Glomerular endothelial cell (primary cell): ENCODE measurements around the gene RNLS. TPM values are rescaled to one million over a fixed set of nuclear protein-coding genes. Genes with fewer than 3 reads are reported as not detected.

Experiments used
- DNase-seq: peaks from one replicate; pipeline ENCODE4 v3.0.0-alpha.2; 2011; ENCODE audit warnings: low read depth, low spot score; ENCODE audit errors: extremely low read depth
- total RNA-seq: library from RNA; depleted of rRNA; stranded (reverse); fragments of >200 nt; gene quantifications from 2 replicates; pipeline ENCODE4 v1.2.3, GENCODE V29; 2015

Gene RNLS
- total RNA-seq, 1 donor from 2014 or later, result 1.5 TPM

DNA sequence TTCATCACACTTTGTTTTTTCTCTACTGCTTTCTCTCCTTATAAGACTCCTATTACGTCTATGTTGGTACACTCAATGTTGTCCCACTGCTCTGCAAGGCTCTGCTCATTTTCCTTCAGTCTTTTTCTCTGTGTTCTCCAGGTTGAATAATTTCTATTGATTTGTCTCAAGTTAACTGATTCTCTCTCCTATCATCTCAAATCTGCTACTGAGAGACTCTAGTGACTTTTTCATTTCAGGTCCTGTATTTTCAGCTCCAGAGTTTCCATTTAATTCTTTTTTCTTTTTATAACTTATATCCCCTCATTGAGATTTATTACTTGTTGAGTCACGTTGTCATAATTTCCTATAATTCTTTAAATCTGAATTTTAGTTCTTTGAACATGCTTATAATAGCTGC lies 100.9 kb downstream of the RNLS start:
- DNase-seq, result no peak

DNA sequence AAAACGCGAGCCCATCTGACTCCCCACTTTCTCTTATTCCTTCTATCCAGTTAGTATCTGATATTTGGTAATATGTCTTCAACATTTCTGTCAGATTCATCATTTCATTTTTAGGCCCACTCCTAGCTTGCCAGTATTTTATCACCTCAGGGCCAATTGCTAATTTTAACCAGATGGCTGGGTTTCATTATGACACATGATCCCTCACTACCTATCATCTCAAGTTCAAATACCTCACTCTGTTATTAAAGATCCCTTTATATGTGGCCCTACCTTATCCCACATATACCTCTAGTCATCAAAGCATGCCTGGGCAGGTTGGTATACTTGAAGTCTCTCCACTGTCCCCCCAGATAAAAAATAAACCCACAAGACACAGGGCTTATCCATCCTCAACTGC lies 104.9 kb downstream of the RNLS start:
- no peak for DNase-seq

DNA sequence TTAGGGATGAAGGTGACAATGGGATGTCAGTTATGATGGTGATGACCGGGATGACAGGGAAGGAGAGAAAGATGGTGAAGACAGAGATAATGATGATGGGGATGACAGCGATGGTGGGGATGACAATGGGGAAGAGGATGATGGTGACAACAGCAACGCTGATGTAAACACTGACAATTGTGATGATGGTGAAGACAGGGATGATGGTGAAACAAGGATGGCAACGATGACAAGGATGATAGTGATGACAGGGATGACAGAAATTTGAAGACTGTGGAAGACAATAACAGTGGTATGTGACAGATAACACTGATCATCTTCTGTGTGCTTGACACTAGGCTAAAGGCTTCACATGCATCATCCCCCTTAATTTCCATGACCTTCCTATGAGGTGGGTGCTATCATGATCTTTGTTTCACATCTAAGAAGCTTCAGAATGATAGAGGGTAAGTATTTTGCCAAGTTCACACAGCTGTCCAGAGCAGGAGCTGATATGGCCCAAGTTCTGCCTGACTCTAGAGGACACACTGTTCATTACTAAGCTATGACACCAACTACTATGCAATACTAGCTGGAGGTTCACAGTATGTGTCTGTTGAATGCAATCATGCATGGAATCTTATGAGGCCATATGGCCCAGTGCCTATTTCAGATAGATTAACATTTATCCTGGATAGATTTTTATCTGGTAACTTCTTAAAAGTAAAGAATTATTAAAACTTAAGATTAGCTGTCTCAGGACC lies 105.6 kb downstream of the RNLS start:
- no peak for DNase-seq

DNA sequence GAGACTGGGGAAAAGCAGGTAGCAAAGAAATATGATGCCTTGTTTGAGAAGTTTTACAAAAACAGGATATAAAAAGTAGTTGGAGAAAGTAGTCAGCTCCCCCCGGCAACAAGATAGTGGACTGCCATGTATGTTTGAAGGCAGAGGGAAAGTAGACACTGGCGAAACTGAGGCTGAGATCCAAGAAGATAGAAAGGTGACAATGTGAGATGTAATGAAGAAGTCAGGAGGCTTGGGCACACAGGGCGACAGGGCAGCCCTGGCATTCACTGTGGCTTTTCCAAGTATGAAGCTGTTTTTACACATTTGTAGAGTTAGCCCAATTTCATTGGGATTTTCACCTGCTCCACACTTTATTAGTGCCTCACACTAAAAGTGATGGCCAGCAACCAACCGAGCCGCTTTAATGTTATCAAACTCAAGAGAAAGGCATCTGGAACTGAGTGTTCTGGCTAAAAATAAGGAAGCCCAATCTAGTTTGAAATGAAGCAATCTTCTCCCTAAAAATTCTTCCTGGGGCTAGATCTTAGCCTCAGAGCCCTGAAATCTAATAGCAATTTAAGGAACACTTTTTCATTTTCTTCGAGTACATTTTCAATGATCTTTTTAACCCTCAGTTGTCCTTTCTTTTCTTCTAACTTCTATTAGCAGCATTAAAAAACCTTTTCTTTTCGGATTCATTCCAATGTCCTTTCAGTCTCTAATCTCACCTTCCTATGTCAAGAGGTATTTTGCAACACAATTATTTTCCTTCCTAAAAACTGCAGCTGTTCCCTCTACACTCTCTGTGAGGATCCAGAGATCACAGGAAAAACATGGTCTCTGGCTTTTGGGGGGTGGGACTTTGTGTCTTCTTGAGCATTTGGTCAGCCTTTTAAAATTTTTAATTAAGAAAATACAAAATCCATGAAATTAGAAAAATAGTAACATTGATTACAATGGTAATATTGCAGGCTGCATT lies 108.0 kb downstream of the RNLS start:
- no peak for DNase-seq

DNA sequence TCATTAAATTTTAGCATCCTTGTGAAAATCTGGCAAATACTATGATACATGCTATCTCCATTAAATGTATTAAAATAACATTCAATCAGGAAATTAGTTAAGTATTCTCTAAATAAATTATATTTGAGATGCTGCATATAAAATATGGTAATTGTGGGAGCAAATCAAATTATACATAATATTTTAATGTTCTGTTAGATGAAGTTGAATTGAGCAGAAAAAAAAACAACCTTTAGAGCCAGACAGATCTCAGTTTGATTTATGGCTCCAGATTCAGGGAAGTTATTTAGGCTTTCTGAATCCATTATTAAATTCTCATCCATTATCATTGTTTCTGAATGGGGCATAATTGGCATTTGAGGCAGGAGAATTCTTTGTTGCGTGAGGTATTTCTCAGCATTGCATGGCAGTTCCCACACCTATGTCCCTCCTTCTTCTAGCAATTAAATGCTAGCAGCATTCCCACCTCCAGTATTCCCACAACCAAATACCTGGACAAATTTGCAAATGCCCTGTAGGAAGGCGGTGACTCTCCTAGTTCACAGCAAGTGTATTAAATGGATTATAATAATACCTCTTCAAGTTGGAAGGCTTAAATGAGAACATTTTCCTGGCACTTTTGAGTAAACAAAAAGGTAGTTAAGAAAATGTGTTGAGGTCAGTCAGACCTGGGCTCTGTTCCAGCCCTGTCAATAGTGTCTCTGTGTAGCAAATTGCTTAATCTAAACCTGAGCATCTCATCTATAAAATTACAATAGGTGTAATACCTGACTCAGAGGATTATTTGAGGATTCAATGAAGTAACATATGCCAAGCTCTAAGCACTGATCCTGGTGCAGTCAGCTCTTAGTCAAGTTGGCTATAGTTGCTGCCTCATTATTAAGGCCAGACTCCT lies 108.9 kb downstream of the RNLS start:
- no peak for DNase-seq

DNA sequence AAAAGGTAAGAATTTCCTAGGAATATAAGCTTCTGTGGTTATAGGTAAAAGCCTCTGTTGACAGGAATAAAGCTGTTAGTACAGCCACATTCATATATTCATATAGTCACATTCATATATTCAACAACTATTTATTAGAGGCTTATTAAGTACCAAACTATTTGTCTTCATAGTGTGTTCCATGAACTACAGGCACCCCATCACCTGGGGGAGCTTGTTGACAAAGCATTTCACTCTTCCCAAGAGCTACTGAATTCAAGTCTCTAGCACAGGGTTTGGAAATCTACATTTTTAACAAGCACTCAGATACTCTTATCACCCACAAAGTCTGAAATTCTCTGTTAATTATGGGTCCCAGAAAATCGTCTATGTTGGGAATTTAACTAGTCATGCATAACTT lies 110.6 kb downstream of the RNLS start:
- no peak for DNase-seq

DNA sequence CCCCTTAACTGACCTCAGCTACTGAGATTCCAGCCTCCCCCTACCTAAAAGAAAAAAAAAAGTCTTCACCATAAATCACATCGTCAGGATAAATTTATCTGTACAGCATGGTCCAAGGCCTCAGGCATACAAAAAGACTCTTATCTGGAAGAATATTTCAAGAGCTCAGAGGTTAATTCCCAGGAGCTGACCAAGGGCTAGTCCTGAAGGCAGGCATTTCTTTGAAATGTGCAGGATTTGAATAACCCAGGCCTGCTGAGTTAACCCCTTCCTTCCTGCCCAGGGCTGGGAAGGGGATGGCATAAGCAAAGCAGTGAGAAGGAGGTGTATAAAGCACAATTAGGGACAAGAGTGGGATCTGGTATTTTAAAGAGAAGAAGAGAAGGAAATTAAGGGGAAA lies 111.2 kb downstream of the RNLS start:
- DNase-seq, result no peak

DNA sequence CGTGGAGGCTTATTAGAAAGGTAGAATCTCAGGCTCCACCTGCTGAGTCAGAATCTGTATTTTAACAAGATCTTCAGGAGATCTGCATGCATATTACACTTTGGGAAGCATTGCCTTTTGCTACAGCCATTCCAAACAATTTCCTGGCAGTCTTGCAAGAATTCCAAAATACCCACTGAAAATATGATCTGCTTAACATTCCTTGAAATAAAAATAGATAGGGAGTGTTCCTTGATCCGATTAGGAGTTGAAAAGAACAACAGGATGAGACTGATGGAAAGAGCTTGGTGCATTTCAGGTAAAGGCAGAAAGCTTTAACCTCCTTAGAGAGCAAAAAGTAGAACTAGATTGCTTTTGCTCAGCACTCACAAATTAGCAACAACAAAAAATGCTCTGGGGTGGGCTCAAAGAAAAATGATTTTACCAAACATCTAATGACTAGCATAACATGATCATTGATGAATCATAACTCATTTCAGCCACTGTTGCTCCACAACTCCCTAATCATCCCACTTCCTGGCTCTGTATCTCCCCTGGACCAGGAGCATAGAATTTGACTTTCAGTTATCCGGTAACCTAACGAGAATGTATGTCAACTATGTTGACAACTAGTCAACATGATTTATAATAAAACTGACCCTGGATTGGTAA lies 115.2 kb downstream of the RNLS start:
- DNase-seq, result no peak

DNA sequence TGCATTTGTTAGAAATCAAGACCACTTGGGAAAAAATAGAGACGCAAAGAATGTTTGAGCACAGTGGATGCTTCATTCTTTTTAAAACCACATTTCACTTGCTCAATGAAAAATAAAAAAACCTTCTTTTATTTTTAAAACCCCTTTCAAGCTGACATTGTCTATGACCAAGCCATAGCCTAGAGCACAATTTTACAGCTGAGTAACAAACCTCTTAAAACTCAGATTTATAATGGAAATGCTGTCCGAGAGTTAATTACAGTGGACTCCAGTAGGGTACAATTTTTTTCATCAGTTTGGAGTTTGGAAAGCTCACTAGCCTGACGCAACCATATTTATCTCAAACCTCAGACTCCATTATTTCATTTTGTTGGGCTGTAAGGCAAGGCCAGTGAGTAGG lies 116.3 kb downstream of the RNLS start:
- no peak for DNase-seq

DNA sequence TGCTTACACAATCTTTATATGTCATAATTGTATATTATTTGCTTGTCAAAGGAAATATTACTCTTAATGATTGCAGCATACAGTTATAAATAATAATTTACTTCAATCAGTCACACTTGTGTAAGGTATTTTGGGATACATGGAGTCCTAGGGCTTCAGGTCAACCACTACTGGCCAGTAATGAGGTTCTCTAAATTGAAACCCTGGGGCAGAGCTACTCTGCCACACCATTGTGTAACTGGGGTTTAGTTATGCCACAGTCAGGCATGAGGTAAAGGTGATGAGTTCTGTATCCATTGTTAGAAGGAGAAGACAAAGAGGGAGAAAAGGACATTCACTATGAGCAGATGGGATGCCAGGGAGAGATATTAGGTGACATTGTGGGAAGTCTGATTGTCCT lies 117.4 kb downstream of the RNLS start:
- DNase-seq, result no peak

DNA sequence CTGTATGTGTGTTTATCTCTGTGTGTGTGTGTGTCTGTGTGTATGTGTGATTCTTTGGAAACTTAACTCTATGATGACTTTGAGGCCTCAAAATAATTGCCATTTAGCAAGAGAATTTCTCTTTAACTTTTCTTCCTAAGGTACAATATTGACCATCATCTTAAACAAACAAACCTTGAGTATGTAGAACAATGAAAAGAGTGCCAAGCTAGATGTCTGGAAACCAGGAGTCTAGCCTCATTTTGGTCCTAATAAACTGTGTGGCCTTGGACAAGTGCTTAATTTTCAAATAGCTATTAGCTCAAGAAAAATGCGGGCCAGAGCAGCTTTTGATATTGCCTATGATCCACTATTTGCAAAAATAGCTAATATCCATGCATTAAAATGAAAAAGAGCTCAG lies 119.3 kb downstream of the RNLS start:
- DNase-seq, result no peak

DNA sequence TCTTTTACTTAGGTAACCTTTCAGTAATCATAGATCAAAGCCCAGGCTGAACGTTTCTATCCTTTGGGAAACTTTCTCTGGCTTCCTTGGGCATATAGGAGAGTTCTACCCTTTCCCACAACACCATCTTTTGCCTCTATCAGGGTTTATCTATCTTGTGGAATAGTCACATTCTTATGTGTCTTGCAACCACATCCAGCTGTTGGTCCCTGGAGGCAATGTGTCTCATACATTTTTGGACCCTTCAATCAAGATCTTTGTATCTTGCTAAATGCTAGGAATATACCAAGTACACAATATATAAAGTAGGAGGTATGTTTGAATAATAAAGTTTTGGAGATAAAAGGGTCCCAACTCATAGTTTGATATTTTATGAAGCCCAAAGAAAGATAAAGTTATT lies 121.7 kb downstream of the RNLS start:
- no peak for DNase-seq

DNA sequence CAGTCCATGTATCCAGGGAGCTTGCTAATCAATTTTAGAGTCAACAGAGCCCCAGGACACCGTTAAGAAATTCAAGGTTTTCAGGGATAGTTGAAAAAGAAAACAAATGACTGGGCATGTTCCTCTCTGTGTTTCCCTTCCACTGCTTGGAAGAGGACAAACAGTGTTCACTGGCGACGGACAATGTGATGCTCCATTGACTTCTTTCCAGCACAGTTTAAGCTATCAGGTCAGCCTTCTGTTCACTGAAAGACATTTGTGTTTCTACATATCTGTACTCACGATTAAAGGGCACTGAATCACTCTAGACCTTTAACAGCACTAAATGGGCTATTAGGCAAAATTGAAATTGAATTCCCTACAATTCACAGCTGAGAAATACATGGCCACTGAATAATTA lies 123.6 kb downstream of the RNLS start:
- DNase-seq, result no peak

DNA sequence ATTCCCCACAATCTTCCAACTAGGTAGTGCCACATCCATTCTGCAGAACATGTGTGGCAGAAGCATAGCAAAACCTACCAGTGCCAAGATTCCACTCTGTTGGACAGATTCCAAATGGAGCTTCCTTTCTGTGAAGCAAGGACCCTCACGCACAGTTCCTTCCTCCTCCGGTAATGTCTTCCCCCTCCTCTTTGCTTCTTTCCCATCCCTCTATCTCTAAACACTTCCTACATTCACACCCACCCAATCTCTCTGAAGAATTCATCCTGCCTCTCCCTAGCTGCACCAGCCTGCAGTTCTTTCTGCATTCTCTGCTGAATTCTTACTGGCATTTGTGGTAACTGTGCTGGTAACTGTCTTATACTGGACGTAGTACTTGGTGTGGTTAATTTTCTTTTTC lies 124.9 kb downstream of the RNLS start:
- no peak for DNase-seq

DNA sequence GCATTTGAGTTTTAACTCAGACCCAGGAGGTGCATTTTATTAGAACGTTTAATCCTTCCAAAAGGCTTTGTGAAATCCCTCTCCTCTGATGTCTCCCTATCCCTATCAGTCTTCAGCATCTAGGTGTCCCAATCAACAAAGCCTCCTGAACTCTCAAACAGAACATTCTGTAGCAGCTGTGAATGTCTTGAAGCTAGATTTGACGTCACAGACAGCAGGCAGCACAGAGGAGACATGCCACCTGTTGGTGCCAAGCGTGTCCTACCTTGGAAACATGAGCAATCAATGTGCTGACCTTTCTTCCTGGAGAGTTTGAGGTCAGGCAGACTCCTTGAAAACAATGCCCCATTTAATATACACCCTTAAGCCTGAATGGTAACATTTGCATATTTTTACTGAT lies 125.5 kb downstream of the RNLS start:
- no peak for DNase-seq

DNA sequence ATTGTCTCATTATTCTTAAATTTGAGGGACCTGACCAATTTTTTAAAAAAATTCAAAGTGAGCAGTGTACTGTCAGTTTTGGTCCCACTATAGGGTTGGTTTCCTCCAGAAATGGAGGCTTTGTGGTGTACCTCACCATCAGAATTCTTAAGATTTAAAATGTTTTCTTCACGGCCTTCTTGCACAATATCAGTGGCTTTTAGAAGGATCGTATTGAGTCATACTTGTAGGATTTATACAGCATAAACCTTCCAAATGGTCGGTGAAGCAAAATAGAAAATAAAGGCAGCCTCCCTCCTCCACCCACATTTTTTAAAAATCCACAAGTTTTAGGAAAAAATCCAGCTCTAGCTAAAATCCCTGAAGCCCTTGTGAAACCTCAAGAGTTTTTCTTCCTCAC lies 126.4 kb downstream of the RNLS start:
- no peak for DNase-seq

DNA sequence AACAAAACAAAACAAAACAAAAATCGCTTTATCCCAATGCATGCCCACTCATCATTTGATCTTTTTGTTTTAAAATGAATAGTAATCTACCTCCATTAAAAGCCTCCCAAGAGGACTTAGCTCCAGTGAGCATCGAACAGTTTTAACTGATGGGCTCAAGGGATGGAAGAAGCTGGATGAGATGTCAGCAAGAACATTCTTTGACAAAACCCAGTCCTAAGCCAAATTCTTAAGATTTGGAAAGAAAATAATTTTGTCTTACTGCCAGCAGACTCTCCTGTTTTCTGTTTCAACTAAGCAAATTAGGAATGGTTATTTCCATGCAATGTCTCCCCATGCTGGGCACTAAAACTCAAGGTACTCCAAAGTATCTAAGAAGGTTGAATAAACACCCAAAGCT lies 127.3 kb downstream of the RNLS start:
- DNase-seq, result no peak

DNA sequence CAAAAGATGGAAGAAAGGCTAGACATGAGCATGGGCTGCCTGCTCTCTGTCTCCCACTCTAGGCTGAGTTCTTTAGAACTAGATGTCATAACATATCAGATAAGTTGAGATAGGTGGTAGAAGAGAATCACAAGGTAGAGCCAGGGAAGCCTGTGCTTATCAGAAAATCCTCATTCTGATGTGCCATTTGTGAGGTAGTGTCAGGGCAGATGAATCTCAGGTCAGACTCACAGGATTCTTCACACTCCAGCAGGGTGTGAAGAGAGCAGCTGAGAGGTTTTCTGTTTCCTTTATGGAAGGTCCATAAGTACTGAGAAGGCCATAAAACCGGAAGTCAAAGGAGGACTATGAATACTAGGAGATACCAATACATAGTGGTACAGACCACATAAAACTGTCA lies 132.9 kb downstream of the RNLS start:
- no peak for DNase-seq

DNA sequence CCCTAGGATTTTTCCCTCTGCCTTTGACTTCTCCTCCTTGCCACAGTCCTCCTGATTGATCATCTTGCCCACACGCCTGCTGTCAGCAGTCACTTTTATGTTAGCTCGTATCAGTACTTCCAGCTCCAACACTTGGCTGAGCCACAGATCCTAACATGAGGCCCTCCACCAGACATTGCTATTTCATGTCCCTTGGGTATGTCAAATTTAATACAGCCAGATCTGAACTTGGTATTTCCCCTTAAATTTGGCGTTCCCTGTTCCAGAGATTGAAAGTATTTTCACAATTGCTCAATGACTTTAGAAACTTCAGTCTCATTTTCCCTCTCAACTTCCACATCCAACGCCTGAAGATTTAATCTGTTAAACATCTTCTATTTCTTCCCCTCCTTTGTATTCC lies 140.4 kb downstream of the RNLS start:
- DNase-seq, result no peak

DNA sequence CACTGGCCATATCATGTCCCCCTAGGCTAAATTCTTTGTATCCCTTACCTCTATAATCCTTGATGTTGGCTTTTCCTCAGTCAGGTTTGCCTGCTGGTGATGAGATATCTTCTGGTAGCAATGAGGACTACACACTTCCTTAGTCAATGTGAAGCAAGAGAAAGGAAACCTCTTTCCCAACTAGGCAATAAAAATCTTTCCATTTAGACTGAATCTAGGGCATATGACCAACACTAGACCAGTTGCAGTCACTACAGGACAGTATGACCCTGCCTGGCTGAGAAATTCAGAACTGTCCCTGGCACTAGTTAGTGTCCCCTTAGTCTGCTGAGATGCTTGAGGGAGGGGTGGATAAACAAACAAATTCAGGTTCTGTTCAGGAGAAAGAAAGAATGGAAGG lies 142.6 kb downstream of the RNLS start:
- DNase-seq, result no peak

DNA sequence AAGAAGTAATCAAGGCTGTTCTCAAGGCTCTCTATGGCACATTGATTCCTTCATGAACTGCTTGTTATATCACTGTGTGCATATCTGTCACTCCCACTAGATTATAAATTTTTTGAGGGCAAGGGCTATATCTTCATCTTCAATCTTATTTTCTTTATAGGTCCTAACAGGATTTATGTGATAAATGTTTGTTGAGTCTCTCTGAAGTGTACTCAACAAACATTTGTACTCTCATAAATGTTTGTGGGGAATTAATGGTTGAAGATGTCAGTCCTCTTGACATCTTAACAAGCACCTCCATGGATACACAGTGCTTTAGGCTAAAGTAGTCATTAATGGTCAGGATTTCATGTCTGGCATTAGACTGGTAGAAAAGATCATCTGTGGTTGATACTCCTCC lies 143.2 kb downstream of the RNLS start:
- no peak for DNase-seq
